ENCODE results near the gene PROSER2.

Gene PROSER2

GRCh38 chr10:11866199-11866925 is 43.2 kb downstream of the PROSER2 start:
- FAIRE-seq (no peak), DNase-seq (ENCODE audit: low spot score) (no peak)

GRCh38 chr10:11869219-11869618 is 46.1 kb downstream of the PROSER2 start:
- peak; percentile 32 for FAIRE-seq
- DNase-seq (ENCODE audit: low spot score), result no peak

- DNase-seq (ENCODE audit: low spot score), result no peak
- FAIRE-seq, result no peak
These were observed 46.7 kb downstream of the PROSER2 start for GRCh38 chr10:11869743-11870460.

GRCh38 chr10:11870461-11870780 is 47.3 kb downstream of the PROSER2 start:
- DNase-seq (ENCODE audit: low spot score) (no peak), FAIRE-seq (no peak)

- no peak for FAIRE-seq
- DNase-seq (ENCODE audit: low spot score), result no peak
These were observed 47.8 kb downstream of the PROSER2 start for GRCh38 chr10:11870900-11871400.

- no peak for FAIRE-seq
- no peak for DNase-seq (ENCODE audit: low spot score)
These were observed 48.3 kb downstream of the PROSER2 start for GRCh38 chr10:11871466-11871865.

GRCh38 chr10:11874568-11875493 is 51.7 kb downstream of the PROSER2 start:
- DNase-seq (ENCODE audit: low spot score), result peak; percentile 24

GRCh38 chr10:11875494-11876281 is 52.5 kb downstream of the PROSER2 start:
- DNase-seq (ENCODE audit: low spot score) (peak; percentile 98), FAIRE-seq (peak; percentile 86)

More at GRCh38 chr10:11874568-11875493, 51.7 kb downstream of the PROSER2 start:
- FAIRE-seq, result no peak

GRCh38 chr10:11876324-11876723 is 53.2 kb downstream of the PROSER2 start:
- no peak for DNase-seq (ENCODE audit: low spot score)
- FAIRE-seq, result no peak

GRCh38 chr10:11876805-11877590 is 53.8 kb downstream of the PROSER2 start:
- DNase-seq (ENCODE audit: low spot score) (no peak), FAIRE-seq (no peak)

- DNase-seq (ENCODE audit: low spot score) (no peak), FAIRE-seq (no peak)
These were observed 54.4 kb downstream of the PROSER2 start for GRCh38 chr10:11877591-11877905.

GRCh38 chr10:11878776-11879175 is 55.6 kb downstream of the PROSER2 start:
- FAIRE-seq (no peak), DNase-seq (ENCODE audit: low spot score) (no peak)

GRCh38 chr10:11879387-11880094 is 56.4 kb downstream of the PROSER2 start:
- DNase-seq (ENCODE audit: low spot score) (no peak), FAIRE-seq (peak; percentile 44)

- DNase-seq (ENCODE audit: low spot score) (no peak), FAIRE-seq (no peak)
These were observed 57.2 kb downstream of the PROSER2 start for GRCh38 chr10:11880151-11881029.

- DNase-seq (ENCODE audit: low spot score) (no peak), FAIRE-seq (no peak)
These were observed 57.9 kb downstream of the PROSER2 start for GRCh38 chr10:11881030-11881476.

- DNase-seq (ENCODE audit: low spot score), result peak; percentile 80
- FAIRE-seq, result peak; percentile 88
These were observed 58.6 kb downstream of the PROSER2 start for GRCh38 chr10:11881477-11882417.

- DNase-seq (ENCODE audit: low spot score) (no peak), FAIRE-seq (peak; percentile 37)
These were observed 59.7 kb downstream of the PROSER2 start for GRCh38 chr10:11882646-11883375.
